HL-60/S4 treated with retinoic acid at 250 ng/mL for 4 days and 3 days (cell line): ENCODE data around the gene EHBP1L1.
"Not testable (repeated sequence)": the region's sequence is repeated elsewhere in the genome, so short reads cannot be mapped to it uniquely, and the experiment has no call there.

Experiments
- in situ Hi-C: fragments of 300-500 bp; cut with MboI; formaldehyde crosslinking; loops from 2 replicates; pipeline ENCODE4 v1.7.0; 2022; ENCODE audit warnings: low sequenced_read_pairs

The EHBP1L1 gene

DNA sequence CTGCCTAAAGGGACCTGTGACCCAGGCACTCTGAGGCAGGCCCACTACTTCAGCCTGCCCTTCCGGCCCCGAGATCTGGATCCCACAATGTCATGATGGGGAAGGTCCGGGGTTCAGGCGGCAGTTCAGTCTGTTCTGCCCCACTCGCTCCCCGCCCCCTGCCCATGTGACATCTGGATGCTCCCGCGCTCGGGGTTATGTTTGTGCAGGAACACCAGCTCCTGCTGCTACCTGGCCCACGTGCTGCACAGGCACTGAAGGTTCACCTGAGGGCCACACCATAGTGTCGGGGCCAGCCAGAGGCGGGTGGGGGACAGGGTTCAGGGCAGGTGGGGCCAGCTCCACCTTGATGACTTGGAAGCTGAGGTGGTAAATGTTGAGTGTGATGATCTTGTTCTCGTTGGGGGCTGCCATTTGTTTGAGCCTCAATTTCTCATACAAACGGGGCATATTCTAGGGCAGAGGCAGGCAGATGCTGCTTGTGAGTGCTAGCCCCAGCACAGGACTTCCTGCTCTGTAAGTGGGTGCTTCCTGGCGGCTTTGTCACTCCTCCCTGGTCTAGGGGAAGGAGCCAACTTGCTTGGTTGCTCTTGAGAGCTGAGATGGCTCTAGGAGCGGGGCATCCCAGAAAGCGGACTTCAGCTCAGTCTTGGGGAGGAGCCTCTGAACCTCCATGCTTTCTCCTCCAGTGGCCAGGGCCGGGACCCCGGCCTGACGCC is 57.7 kb downstream of the EHBP1L1 start:
- in situ Hi-C loops = no loop called here

DNA sequence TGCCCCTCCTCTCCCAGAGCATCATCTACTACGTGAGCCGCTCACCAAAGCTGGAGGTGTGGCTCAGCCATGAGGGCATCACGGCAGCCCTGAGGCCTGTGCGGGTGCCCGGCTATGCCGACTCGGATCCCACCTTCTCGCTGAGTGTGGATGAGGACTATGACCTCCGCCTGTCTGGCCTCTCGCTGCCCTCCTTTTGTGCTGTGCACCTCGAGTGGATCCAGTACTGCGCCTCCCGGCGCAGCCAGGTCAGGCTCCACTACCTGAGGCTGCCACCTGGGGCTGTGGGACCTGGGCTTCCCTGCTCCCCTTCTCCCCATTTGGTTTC is 58.2 kb downstream of the EHBP1L1 start:
- in situ Hi-C loops = no loop called here

DNA sequence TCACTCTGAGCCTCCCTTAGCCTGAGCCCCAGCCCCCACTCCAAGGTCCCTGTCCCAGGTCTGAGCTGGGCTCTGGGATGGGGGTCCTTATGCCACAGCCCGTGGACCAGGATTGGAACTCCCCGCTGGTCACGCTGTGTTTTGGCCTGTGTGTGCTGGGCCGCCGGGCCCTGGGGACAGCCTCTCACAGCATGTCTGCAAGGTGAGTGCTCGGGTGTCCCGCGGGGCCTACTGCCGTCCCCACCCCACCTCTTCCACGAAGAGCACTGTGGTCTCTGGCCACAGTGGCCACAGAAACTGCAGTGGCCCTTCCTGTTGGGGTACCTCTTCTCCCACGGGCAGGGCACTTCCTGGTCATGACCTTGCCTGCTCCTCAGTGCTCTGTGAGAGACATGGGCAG is 58.6 kb downstream of the EHBP1L1 start:
- in situ Hi-C loops = no loop called here

GRCh38 chr11:65634905-65635731 is 59.3 kb downstream of the EHBP1L1 start:
- in situ Hi-C loops = no loop called here

- in situ Hi-C loops = no loop called here
These were observed 60.5 kb downstream of the EHBP1L1 start for GRCh38 chr11:65636108-65637031.

- in situ Hi-C loops = no loop called here
These were observed 61.2 kb downstream of the EHBP1L1 start for GRCh38 chr11:65637032-65637557.

DNA sequence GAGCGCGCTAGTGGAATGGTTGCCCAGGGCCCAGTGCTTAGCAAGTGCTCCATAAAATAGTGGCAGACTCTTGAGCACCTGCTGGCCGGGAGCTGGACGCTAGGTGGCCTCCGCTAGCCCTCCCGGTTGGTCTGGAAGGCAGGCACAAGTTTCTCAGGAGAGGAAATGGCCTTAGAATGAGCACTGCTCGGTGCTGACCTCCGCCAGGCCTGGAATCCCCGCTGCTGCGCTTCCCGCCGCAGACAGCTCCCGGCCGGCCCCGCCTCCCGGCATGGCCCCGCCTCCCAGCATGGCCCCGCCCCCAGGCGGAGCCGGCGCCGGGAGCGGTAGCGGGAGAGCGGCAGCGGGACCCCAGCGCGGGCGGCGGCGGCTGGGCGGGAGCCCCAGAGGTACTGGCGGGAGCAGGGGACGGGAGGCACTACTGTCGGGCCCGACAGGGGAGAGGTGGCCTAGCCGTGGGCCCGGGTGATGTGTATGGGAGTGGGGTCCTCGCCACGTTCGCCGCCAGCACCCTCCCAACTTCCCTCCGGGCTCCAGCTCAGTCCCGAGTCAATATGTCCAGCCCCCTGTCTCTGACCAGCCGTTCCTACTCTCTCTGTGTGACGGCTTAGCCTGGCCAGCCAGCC is 62.1 kb downstream of the EHBP1L1 start, which contains the start of gene SIPA1:
SIPA1 (plus strand) TSS at position 308 of the 626 bp plus-strand sequence. CDS start 2,821 bp downstream, outside the sequence.
- in situ Hi-C loops = no loop called here

- in situ Hi-C loops = not testable (repeated sequence)
These were observed 63.4 kb downstream of the EHBP1L1 start for GRCh38 chr11:65639228-65639597.

GRCh38 chr11:65639623-65640482 is 64.0 kb downstream of the EHBP1L1 start:
- in situ Hi-C loops = no loop called here

DNA sequence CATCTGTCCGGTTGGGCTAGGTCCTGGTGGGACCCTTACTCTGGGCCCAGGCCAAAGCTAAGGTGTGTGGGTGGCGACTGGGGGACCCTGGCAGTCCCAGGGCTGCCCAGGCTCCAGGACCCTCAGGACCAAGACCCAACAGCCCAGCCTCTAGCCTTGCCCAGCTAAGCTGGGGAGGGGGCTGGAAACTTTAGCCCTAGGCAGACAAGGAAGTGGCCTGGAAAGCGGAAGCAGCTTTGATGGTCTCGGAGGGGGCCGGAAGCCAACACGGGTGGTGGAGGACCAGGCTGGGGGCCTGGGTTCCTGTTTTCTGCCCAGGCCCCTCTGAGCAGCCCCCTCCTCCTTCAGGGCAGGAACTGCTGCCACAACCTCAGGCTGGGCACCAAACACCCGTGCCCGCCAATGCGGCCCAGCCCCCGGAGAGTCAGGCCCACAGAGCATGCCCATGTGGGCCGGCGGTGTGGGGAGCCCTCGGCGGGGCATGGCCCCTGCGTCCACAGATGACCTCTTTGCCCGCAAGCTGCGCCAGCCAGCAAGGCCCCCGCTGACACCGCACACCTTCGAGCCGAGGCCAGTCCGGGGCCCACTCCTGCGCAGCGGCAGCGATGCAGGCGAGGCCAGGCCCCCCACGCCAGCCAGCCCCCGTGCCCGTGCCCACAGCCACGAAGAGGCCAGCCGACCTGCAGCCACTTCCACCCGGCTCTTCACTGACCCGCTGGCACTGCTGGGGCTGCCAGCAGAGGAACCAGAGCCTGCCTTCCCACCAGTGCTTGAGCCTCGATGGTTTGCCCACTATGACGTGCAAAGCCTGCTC is 64.8 kb downstream of the EHBP1L1 start:
- in situ Hi-C loops = no loop called here

DNA sequence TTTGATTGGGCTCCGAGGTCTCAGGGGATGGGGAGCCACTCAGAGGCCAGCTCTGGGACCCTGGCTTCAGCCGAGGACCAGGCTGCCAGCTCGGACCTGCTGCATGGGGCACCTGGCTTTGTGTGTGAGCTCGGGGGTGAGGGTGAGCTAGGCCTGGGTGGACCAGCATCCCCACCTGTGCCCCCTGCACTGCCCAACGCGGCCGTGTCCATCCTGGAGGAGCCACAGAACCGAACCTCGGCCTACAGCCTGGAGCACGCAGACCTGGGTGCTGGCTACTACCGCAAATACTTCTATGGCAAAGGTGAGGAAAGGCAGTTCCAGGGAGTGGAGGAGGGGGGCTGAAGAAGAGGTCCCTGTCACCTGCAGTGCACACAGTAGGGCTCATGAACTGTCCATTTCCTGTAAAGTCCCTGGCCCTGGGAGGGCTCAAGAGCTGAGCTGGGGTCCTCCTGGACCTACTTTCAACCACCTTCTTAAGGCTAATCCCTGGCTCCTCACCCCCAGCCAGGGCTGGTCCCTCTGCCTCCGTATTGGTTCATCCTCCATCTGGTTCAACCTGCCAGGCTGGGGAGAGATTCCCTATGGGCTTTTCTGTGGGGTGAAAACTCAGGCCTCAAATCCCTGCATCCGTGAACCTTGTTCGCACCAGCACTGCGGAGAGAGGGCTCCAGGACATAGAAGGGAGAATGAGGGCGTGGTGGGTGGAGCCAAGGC is 65.6 kb downstream of the EHBP1L1 start:
- in situ Hi-C loops = no loop called here
